Stimulated activated memory B cell treated with anti-CD40 and anti-IgM and Interleukin-4, amounts not matched to agents 10 μg/mL and 1 μg/mL and 100 μg/mL, for 72 hours (primary cell): Measurements from ENCODE around the gene RMDN2.
"Not testable (repeated sequence)": the region's sequence is repeated elsewhere in the genome, so short reads cannot be mapped to it uniquely, and the experiment has no call there.

Source experiments
- ATAC-seq: fragments of 150-1000 bp; cut with Tn5 transposase; 2 replicates; pipeline ENCODE4 v1.10.0; 2021
- H3K27ac Mint-ChIP-seq: one replicate; pipeline ENCODE4 v1.8.0; 2022; ENCODE audit warnings: mild to moderate bottlenecking, mixed read lengths
- H3K27me3 Mint-ChIP-seq: one replicate; pipeline ENCODE4 v1.8.0; 2022; ENCODE audit warnings: mixed read lengths
- H3K36me3 Mint-ChIP-seq: one replicate; pipeline ENCODE4 v1.8.0; 2022; ENCODE audit warnings: mixed read lengths
- H3K4me1 Mint-ChIP-seq: one replicate; pipeline ENCODE4 v1.8.0; 2022; ENCODE audit warnings: mixed read lengths
- H3K4me3 Mint-ChIP-seq: one replicate; pipeline ENCODE4 v1.8.0; 2022; ENCODE audit warnings: mild to moderate bottlenecking, moderate library complexity, mixed read lengths
- H3K9me3 Mint-ChIP-seq: one replicate; pipeline ENCODE4 v1.8.0; 2022; ENCODE audit warnings: mixed read lengths

Gene RMDN2

DNA sequence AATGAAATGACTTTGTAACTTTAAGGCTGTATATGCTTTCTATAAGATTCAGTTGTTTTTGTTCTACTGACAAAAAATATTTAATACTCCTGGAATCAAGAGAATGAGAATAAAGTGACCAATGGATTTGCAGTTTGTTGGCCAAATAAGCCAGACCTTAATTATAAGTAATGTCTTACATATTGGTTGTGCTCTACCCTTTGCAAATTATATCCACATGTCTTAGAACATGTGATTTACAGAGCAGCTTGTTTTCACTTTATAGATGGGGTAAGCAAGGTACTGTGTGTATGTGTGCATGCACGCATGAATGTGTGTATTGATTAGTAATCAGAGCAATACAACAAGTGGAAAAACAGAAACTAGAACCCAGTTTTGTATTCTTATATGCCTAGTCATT, 59.1 kb downstream of the RMDN2 start:
- no peaks in the 10 kb centered on the region for H3K9me3 Mint-ChIP-seq
- no peak for ATAC-seq
- no peaks in the 10 kb centered on the region for H3K27me3 Mint-ChIP-seq
- peaks cover 8% of the 10 kb centered on the region for H3K4me1 Mint-ChIP-seq
- no peak overlapping the region for H3K4me3 Mint-ChIP-seq
- peaks cover 4% of the 10 kb centered on the region for H3K36me3 Mint-ChIP-seq
- H3K27ac Mint-ChIP-seq, result no peak overlapping the region

DNA sequence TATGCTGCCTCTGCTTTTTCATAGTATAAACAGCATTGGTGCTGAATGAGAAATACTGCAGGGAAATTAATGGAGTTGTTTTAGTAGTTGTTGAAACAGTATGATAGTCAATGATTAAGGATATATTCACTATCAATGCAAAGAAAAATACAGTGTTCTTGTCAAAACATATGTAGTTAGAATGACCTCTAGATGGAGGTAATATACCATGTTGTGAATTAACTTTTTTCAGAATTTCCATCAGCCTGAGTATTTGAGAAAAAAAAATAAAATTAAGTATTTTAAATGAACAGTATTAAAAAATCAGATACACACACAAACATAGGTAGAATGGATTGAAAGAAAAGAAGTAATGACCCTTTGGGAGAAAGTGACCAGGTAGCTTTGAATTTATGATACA, 59.5 kb downstream of the RMDN2 start:
- Mint-ChIP-seq H3K4me3 (no peak overlapping the region), H3K4me1 (peaks cover 8% of the 10 kb centered on the region), H3K9me3 (no peaks in the 10 kb centered on the region), H3K27me3 (no peaks in the 10 kb centered on the region), H3K36me3 (peaks cover 4% of the 10 kb centered on the region), H3K27ac (no peak overlapping the region)
- no peak for ATAC-seq

GRCh38 chr2:37985333-37985732, 60.2 kb downstream of the RMDN2 start:
- peaks cover 8% of the 10 kb centered on the region for H3K4me1 Mint-ChIP-seq
- no peak overlapping the region for H3K27ac Mint-ChIP-seq
- no peaks in the 10 kb centered on the region for H3K9me3 Mint-ChIP-seq
- peaks cover 4% of the 10 kb centered on the region for H3K36me3 Mint-ChIP-seq
- no peak overlapping the region for H3K4me3 Mint-ChIP-seq
- no peaks in the 10 kb centered on the region for H3K27me3 Mint-ChIP-seq
- ATAC-seq, result no peak

DNA sequence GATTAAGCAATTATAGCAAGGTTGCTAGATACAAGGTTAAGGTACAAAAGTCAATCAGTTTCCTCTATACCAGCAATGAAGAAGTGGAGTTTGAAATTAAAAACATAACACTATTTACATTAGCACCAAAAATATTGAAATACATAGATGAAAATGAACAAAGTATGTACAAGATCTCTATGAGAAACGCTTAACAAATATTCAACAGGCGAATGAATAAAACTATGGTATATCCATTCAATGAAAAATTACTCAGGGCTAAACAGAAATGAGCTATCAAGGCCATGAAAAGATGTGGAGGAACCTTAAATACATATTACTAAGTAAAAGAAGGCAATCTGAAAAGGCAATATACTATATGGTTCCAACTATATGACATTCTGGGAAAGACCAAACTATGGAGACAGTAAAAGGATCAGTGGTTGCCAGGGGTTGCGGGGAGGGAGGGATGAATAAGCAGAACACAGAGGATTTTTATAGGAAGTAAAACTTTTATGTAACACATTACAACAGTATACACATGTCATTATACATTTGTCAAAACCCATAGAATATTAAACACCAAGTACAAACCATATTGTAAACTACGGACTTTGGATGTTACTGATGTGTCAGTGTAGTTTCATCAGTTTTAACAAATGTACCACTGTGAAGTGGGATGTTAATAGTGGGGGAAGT, 62.1 kb downstream of the RMDN2 start:
- ATAC-seq, result no peak
- H3K4me1 Mint-ChIP-seq, result peaks cover 2% of the 10 kb centered on the region
- no peaks in the 10 kb centered on the region for H3K9me3 Mint-ChIP-seq
- no peak overlapping the region for H3K27ac Mint-ChIP-seq
- no peaks in the 10 kb centered on the region for H3K27me3 Mint-ChIP-seq
- no peak overlapping the region for H3K4me3 Mint-ChIP-seq
- H3K36me3 Mint-ChIP-seq, result peaks cover 6% of the 10 kb centered on the region

- no peaks in the 10 kb centered on the region for H3K27me3 Mint-ChIP-seq
- no peak for ATAC-seq
- no peaks in the 10 kb centered on the region for H3K4me1 Mint-ChIP-seq
- no peak overlapping the region for H3K4me3 Mint-ChIP-seq
- no peaks in the 10 kb centered on the region for H3K9me3 Mint-ChIP-seq
- peaks cover 14% of the 10 kb centered on the region for H3K36me3 Mint-ChIP-seq
- H3K27ac Mint-ChIP-seq, result no peak overlapping the region
These were observed 67.5 kb downstream of the RMDN2 start for GRCh38 chr2:37992601-37993000.

- Mint-ChIP-seq H3K27me3 (no peaks in the 10 kb centered on the region), H3K9me3 (no peaks in the 10 kb centered on the region), H3K4me3 (no peak overlapping the region), H3K4me1 (no peaks in the 10 kb centered on the region), H3K27ac (no peak overlapping the region), H3K36me3 (peaks cover 17% of the 10 kb centered on the region)
- ATAC-seq, result no peak
These were observed 68.1 kb downstream of the RMDN2 start for GRCh38 chr2:37993143-37993542.

GRCh38 chr2:37997629-37998028, 72.5 kb downstream of the RMDN2 start:
- no peaks in the 10 kb centered on the region for H3K9me3 Mint-ChIP-seq
- no peak overlapping the region for H3K27ac Mint-ChIP-seq
- ATAC-seq, result no peak
- H3K4me1 Mint-ChIP-seq, result no peaks in the 10 kb centered on the region
- no peaks in the 10 kb centered on the region for H3K27me3 Mint-ChIP-seq
- no peak overlapping the region for H3K4me3 Mint-ChIP-seq
- peaks cover 41% of the 10 kb centered on the region for H3K36me3 Mint-ChIP-seq

DNA sequence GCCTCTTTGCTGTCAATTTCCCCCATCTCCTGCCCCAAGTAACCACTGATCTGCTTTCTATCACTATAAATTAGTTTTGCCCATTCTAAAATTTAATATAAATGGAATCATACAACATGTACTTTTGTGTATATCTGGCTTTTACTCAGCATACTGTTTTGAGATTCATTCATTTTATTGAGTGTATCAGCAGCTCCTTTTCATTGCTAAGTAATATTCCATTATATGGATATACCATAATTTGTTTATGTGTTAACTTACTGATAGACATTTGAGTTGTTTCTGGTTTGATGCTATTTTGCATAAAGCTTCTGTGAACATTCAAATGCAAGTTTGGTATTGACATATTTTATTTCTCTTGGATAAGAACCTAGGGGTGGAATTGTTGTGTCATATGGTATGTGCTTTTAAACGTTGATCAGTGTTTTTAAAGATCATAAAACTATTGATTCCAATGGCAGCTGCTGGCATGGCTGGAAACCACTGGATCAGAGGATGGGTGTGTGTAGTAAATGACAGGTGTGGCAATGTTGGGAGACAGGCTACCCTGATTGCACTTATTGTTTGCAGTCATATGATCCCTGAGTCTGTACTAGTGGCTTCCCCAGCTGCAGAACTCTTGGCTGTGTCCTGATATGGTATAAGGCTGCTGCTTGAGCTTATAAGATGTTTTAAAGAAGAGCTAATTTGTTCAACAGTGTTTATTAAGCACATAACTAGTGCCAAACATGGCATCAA, 75.6 kb downstream of the RMDN2 start:
- no peaks in the 10 kb centered on the region for H3K27me3 Mint-ChIP-seq
- H3K4me1 Mint-ChIP-seq, result no peaks in the 10 kb centered on the region
- no peak for ATAC-seq
- no peaks in the 10 kb centered on the region for H3K9me3 Mint-ChIP-seq
- H3K27ac Mint-ChIP-seq, result no peak overlapping the region
- peaks cover 51% of the 10 kb centered on the region for H3K36me3 Mint-ChIP-seq
- H3K4me3 Mint-ChIP-seq, result no peak overlapping the region

DNA sequence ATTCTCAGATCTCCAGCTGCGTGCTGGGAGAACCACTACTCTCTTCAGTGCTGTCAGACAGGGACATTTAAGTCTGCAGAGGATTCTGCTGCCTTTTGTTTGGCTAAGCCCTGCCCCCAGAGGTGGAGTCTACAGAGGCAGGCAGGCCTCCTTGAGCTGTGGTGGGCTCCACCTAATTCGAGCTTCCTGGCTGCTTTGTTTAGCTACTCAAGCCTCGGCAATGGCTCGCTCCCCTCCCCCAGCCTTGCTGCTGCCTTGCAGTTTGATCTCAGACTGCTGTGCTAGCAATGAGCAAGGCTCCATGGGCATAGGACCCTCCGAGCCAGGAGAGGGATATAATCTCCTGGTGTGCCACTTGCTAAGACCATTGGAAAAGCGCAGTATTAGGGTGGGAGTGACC, 85.1 kb downstream of the RMDN2 start:
- H3K36me3 Mint-ChIP-seq, result peaks cover 63% of the 10 kb centered on the region
- H3K27ac Mint-ChIP-seq, ATAC-seq, H3K4me1 Mint-ChIP-seq, H3K9me3 Mint-ChIP-seq, H3K27me3 Mint-ChIP-seq, H3K4me3 Mint-ChIP-seq: not testable (repeated sequence)

DNA sequence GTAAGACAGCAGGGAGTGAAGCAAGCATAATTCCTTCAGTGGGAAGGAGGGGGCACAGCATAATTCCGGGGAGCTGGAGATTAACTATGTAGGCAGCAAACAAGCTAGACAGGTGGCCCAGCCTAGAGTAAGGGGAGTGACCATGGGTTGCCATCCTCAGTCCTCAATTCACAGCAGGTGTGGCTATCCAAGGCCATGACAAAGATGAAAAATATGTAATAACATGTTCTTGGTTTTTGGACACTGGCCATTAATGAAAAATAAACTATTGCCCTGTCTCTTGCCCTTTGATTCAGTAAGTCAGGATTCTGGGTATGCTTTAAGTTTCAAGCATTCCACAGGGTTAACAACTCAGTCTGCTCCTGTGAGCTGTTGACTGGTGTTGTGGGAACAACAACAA, 85.9 kb downstream of the RMDN2 start:
- no peak for ATAC-seq
- H3K4me3 Mint-ChIP-seq, result no peak overlapping the region
- no peaks in the 10 kb centered on the region for H3K4me1 Mint-ChIP-seq
- H3K9me3 Mint-ChIP-seq, result no peaks in the 10 kb centered on the region
- H3K27me3 Mint-ChIP-seq, result no peaks in the 10 kb centered on the region
- H3K36me3 Mint-ChIP-seq, result peaks cover 63% of the 10 kb centered on the region
- H3K27ac Mint-ChIP-seq, result no peak overlapping the region

GRCh38 chr2:38013158-38013752, 88.2 kb downstream of the RMDN2 start:
- Mint-ChIP-seq H3K27ac (no peak overlapping the region), H3K9me3 (no peaks in the 10 kb centered on the region), H3K4me1 (no peaks in the 10 kb centered on the region), H3K36me3 (peaks cover 54% of the 10 kb centered on the region), H3K27me3 (no peaks in the 10 kb centered on the region), H3K4me3 (no peak overlapping the region)
- ATAC-seq, result no peak

GRCh38 chr2:38016219-38016618, 91.1 kb downstream of the RMDN2 start:
- Mint-ChIP-seq H3K36me3 (peaks cover 27% of the 10 kb centered on the region), H3K27me3 (no peaks in the 10 kb centered on the region), H3K27ac (no peak overlapping the region), H3K4me3 (no peak overlapping the region), H3K4me1 (no peaks in the 10 kb centered on the region), H3K9me3 (no peaks in the 10 kb centered on the region)
- ATAC-seq, result no peak

- peaks cover 11% of the 10 kb centered on the region for H3K36me3 Mint-ChIP-seq
- no peak overlapping the region for H3K27ac Mint-ChIP-seq
- no peaks in the 10 kb centered on the region for H3K4me1 Mint-ChIP-seq
- H3K9me3 Mint-ChIP-seq, result no peaks in the 10 kb centered on the region
- ATAC-seq, result no peak
- H3K27me3 Mint-ChIP-seq, result no peaks in the 10 kb centered on the region
- H3K4me3 Mint-ChIP-seq, result no peak overlapping the region
These were observed 92.7 kb downstream of the RMDN2 start for GRCh38 chr2:38017836-38018235.

DNA sequence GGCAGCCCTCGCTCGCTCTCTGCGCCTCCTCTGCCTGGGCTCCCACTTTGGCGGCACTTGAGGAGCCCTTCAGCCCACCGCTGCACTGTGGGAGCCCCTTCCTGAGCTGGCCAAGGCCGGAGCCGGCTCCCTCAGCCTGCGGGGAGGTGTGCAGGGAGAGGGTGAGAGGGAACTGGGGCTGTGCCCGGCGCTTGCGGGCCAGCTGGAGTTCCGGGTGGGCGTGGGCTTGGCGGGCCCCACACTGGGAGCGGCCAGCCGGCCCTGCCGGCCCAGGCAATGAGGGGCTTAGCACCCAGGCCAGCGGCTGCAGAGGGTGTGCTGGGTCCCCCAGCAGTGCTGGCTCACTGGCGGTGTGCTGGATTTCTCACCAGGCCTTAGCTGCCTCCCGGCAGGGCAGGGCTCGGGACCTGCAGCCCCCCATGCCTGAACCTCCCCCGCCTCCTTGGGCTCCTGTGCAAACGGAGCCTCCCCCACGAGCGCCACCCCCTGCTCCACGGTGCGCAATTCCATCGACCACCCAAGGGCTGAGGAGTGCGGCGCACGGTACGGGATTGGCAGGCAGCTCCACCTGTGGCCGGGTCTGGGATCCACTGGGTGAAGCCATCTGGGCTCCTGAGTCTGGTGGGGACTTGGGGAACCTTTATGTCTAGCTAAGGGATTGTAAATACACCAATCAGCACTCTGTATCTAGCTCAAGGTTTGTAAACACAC, 95.4 kb downstream of the RMDN2 start:
- peaks cover 11% of the 10 kb centered on the region for H3K36me3 Mint-ChIP-seq
- H3K27me3 Mint-ChIP-seq, H3K4me3 Mint-ChIP-seq: not testable (repeated sequence)

GRCh38 chr2:38021589-38021988, 96.5 kb downstream of the RMDN2 start:
- no peaks in the 10 kb centered on the region for H3K27me3 Mint-ChIP-seq
- H3K27ac Mint-ChIP-seq, result no peak overlapping the region
- peaks cover 8% of the 10 kb centered on the region for H3K36me3 Mint-ChIP-seq
- H3K4me1 Mint-ChIP-seq, result no peaks in the 10 kb centered on the region
- H3K9me3 Mint-ChIP-seq, result no peaks in the 10 kb centered on the region
- H3K4me3 Mint-ChIP-seq, result no peak overlapping the region
- no peak for ATAC-seq

More for the DNA sequence above, 95.4 kb downstream of the RMDN2 start:
- not testable (repeated sequence) for H3K4me1 Mint-ChIP-seq, H3K9me3 Mint-ChIP-seq, ATAC-seq, H3K27ac Mint-ChIP-seq
